ENCODE measurements around the gene TSPOAP1.

Gene TSPOAP1

DNA sequence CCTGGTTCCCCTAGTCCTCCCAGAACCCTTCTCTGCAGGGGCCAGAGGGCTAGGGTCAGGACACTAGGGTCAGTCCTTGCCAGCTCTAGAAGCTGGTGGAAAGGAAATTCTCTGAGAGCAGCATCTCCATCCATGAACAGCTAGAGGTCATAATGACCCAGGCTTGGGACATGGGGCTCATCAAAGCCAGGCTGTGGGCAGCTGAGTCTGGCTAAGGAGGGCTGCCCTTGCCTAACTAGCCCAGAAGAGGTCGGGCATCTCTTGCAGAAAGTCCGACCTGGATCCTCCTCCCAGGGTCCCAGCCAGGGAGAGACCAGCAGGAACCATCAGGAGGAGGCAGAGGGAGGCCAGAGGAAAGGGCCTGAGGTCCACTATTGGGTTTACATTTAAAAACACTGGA lies 52.2 kb downstream of the TSPOAP1 start:
- DNase-seq: no peak

DNA sequence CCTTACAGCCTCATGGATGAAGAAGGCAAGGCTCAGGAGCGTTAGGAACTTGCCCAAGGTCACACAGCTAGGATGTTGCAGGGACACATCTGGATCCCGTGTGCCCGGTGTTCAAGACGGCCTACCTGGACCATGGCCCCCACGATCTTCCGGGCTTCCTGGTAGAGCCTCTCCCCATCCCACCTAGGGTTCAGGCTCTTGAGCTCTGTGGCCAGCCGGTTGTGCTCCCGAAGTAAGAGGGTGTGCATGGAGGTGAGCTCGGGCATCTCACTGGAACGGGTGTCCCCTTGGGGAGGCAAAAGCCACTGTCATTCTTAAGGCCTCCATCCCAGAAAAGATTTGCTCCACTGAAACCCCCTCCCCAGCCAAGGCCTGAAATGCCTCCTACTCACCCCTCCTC lies 53.2 kb downstream of the TSPOAP1 start:
- no peak for DNase-seq

DNA sequence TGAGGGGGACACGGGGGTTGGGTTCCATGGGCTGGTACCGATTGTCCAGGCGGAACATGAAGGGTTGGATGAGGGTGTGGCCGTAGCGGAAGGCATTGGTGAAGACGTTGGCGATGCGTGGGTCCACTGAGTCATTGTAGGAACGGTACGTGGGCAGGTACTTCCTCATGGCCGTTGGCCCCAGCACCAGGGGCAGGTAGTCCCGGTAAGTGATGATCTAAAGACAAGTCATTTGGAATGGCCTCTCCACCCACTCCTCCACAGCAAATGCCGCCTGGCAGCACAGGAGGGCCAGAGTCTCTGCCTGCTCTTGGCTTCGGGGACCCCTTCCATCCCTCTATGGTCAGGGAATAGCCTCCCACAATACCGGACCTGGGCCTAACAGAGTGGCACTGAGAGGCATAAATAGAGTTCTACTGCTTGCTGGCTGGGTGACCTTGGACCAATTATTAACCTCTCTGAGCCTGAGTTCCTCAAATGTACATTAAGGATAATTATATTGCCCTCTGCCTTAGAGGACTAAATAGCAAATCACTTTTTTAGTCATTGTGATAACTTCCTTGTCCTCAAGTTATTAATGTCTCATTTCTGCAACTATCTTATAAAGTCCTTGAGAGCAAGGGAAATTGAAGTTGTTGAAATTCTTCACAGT lies 55.0 kb downstream of the TSPOAP1 start:
- DNase-seq: no peak

DNA sequence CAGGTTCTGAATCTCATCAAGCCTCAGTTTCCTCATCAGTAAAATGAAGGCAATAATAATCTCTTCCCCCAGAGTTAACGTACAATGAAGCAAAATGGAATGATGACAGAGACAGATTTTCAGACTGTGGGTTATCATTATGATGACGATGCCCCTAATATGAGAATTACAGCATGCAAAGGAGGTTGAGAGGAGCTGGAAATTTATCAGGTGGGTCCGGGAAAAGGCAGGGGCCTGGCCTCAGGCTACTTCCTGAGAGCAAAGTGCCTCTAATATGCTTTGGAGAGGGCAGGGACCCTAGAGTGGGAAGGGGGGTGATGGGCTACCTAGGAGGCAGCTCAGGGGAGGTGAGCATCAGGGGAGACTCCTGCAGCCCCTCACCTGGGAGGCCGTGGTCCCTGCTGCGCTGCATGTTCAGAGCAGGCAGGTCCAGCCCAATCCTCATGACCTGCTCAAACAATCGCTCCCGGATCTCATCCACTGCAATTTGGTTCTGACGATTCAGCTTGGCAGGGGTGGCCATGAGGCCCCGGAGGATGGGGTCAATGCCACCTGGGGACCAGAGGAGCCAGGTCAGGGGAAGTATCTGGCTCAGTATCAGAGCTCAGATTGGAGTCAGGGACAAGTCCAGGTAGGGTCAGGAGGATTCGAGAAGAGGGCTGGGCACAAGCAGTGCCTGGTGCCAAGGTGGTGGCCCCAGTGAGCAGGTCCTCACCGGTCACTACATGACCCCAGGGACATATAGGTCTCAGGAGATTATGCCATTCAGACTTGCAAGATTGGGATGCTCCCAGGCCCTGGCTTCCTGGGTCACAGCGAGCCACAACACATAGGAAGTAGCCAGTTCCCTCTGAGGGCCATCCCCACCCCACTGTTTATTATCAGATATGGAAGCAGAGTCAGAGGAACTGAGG lies 56.0 kb downstream of the TSPOAP1 start:
- no peak for DNase-seq

DNA sequence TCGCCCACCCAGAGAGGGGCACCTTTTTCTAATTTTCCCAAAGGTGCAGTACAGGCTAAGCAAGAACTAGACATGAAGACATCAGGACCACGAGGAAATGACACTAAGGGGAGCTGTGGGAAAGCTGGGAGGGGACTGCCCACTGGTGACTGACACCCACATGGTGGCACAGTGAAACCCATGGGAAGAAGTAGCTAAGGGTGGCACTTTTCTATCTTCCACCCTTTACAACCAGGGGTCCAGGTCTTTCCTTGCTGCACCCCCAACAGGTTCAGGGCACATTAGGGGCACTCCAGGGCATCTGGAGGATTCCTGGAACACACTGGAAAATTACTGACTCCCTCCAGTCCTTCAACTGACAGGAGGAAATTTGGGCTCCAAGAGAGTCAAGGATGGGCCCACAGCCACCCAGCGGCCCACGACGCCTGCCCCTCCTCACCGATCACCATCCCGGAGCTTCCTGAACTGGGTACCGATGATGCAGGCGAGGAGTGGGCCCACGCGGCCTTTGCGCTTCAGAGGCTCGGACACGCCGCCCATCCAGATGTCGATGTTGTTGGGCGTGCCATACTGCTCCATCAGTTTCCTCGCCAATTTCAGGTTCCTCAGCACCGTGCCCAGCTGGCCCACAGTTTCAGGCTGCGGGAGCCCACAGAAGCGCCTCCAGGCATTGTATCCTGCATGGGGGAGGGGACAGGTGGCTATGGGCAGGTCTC lies 57.2 kb downstream of the TSPOAP1 start:
- no peak for DNase-seq

DNA sequence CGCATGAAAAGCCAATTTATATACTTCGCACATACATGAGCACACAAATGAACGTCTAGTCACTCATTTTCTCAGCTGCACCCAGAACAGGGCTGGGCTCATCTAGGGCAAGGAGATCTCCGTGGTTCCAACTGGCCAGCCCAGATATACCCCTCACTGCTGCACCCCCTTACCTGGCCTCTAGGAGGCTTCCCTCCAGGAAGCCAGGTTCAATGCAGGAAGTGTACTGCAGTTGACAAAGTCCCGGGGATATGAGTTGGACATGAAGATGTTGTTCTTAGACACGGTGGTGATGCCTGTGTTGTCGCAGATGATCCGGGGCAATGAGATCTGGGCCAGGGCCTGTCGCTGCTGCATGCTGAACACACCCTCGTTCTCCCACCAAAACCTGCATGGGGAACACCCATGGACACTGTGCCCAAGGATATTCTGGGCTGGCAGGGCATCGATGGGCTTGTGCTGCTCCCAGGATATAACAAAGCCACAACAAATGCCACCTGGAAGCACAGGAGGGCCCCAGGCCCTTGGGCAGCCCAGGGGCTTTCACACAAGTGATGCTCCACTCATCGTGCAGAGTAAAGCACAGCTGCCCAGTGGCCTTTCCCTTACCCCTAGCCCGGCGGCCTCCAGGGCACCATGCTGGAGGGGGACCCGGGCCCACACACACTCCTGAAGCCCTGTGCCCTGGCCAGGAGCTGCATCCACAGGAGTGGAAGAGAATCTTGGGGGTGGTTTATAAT lies 57.9 kb downstream of the TSPOAP1 start:
- DNase-seq: no peak

DNA sequence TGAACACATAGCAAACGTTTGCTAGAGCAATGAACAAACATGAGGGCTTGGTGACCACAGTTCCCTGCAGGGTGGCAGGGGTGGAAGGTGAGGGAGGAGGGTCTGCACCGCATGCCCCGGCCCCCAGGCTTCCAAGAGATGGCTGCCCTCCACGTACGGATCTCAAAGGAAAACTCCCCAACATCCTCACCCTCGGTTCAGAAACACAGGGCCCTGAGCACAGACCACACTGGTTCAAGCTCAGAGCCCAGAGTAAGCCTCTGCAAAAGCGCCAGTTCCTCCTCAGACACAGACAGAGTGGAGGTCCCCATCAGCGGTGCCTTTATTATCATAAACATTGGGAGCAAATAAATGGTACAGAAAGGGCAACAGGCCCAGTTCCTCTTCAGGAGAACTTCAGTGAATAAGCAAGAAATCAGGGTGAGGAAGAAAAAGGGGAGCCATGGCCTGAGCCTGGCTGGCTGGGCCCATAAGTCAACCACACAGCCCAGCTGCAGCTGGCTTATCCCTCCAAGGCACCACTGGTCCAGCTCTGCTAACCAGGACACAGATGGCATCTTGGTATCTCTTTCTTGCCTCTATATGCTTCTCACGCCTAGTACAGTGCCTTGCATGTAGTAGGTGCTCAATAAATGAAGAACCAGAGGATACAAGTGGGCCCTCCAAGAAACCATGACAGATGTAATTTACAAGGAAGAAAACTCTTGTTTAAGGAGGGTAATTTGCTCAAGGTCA lies 58.9 kb downstream of the TSPOAP1 start:
- DNase-seq: no peak

DNA sequence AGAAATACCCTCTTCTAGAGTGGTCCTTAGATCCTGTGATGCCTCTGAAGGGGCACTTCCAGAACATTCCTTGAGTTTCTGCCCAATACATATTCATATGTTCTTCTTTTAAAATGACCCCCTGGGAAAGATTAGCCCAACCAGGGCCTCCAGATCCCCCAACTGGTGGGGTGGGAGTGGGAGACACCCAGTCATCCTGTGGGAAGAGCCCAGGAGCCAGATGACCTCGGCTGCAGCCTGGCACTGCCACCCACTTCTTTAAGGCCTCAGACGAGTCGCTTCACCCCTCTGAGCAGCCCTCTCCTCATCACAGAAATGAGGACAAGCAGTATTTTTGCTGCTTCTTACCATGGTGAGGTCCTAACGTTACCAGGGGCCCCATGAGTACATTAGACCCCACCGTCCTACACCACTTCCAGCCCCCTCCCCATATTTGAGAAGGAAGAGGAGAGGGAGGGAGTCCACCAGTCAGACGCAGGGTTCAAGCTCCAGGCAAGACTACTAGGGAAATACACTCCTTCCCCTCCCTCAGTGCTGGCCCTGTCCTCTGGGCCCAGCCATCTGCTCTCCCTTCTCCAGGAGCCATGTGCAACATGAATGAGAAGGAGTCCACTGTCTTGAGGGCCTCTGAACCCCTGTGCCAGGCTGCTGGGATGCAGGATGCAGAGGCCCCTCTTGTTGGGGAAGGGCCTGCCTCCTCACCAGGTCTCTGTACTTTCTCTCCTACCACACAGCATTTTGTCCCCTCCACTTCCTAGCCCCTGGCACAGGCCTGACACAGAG lies 59.6 kb downstream of the TSPOAP1 start:
- DNase-seq: no peak

DNA sequence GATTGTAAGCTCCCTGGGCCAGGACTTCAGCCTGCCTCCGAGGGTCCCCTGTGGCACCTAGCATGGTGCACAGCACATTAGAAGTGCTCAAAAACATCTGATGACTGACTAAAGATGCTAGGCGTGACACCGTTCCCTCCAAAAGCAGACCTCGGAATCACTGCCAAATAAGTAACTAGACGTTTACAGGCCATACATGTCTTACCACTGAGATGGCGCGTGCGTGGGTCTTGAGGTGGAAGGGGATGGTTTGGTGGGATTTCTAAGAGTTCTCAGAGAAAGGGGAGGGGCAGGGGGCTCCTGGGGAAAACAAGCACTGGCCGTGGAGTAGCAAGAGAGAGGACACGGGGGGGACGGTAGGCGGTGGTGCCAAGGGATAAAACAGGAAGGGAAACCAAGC lies 60.3 kb downstream of the TSPOAP1 start:
- no peak for DNase-seq

DNA sequence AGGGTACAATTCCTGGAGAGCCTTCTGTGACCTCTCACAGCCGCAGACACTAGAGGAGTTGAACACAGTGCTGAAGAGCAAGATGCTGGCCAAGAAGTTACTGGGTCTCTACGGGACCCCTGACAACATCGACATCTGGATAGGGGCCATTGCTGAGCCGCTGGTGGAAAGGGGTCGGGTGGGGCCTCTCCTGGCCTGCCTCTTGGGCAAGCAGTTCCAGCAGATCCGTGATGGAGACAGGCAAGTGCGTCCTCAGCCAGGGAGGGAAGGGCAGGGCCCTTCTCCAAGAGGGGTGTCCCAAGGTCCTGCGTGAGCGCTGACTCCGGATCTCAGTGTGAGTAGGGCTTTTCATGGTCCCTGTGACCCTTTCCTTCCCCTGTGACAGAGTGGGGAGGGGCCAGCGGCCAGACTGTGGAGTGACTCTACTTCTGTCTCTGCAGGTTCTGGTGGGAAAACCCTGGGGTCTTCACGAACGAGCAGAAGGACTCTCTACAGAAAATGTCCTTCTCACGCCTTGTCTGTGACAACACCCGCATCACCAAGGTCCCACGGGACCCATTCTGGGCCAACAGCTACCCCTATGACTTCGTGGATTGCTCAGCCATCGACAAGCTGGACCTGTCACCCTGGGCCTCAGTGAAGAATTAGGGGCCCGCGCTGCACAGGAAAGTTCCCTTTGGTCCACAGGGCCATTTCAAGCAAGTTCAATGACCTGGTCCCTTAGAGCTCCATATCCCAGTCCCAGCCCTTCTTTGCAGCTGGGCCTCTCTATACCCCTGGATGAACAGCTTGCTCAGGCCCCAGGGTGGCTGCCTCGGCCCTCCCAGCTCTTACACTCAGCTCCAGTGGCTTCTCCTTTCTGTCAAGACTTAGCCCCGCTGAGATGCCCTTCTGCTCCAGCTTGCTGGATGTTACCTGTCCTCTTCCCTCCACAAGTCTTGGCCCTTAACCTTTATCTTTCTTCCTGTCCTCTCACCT lies 61.0 kb downstream of the TSPOAP1 start:
- DNase-seq: no peak

DNA sequence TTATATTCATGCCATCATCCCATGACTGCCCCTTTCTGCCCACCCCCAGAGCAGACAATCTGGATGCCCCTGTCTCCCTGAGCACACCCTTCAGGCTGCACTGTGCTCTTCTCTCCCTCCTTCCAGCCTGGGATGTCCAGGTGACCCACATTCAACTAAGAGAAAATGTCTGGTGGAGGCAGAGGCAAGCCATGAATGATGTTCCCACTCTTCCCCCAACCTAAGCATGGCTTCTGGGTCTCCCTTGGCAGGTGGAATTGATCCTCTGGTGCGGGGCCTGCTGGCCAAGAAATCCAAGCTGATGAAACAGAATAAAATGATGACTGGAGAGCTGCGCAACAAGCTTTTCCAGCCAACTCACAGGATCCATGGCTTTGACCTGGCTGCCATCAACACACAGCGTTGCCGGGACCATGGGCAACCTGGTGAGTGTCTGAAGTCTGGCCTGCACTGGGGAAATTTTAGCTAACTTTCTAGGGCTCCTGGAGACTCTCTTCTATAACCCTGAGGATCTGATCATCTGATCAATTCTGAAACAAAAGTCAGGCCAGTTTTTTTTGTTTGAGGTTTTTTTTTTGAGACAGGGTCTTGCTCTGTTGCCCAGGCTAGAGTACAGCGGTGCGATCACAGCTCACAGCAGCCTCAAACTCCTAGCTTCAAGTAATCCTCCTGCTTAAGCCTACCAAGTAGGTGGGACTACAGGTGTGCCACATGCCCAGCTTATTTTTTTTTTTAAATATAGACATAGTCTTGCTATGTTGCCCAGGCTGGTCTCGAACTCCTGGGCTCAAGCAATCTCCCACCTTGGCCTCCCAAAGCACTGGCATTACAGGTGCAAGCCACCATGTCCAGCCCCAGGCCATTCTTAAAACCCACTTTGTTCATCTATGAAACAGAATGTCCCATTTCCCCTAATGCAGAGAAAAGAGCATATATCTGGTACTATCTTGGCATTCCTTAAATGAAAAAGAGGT lies 62.4 kb downstream of the TSPOAP1 start:
- DNase-seq: no peak

DNA sequence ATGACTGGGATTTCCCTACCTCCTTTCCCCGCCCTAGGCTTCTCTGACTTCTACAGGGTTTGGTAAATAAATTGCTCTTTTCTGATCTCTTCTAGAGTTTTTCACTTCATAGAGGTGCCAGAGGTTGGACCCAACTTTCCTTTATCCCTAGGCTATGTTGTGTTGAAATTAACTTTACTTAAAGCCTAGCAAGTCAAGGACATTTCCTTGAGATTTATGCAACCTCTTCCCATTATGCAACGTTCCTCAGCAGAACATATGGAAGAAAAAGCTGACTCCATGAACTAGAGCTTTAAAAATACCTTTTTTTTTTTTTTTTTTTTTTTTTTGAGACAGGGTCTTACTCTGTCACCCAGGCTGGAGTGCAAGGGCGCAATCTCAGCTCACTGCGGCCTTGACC lies 63.3 kb downstream of the TSPOAP1 start:
- no peak for DNase-seq

DNA sequence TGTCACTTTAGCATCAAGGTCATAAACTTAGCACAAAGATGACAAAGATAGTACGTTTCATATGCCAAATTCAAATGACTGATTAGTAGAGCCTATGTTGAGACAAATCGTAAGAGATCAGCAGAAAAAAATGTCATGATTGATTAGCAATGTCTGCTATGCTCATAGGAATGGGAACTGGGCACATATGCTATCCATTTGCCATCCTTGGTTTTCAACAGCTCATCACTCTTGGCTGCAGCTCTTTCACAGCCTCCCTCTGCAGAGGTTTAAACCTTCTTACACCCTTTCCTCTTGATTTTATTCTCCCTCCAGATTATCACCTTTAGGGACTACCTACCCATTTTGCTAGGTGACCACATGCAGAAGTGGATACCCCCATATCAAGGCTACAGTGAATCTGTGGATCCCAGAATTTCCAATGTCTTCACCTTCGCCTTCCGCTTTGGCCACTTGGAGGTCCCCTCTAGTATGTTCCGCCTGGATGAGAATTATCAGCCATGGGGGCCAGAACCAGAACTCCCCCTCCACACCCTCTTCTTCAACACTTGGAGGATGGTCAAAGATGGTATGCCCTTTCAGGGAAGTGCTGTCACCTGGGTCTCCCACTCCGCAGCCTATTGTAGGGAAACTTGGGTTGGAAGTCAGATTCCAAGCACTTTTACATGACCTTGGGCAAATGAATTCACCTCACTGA lies 64.0 kb downstream of the TSPOAP1 start:
- no peak for DNase-seq

DNA sequence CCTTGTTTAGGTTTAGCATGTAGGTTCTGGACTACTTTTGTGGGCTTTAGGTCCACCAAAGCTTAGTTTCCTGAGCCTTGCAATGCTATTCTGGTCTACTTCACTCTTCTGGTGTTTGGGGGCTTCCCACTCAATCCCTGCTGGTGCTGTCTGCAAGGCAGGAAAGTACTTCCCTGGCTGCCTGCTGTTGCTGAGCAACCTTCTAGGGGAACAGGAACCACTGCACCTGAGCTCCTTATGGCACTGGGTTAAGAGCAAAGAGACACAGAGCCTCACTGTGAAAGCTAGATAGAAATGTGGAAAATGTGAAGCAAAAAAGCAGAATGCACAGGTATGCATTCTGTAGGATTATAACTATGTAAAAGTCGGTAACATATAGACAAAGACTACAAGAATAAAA lies 64.8 kb downstream of the TSPOAP1 start:
- DNase-seq: no peak

DNA sequence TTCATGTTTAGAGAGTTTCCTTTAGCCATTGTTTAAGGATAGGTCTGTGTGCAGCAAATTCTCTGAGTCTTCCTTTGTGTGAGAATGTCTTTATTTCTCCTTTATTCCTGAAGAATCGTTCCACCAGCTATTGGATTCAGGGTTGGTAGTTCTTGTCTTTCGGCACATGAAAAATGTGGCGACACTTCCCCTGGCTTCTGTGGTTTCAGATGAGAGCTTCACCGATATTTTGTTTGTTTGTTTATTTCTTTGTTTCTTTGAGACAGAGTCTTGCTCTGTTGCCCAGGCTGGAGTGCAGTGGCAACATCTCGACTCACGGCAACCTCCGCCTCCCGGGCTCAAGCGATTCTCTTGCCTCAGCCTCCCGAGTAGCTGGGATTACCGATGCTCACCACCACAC lies 66.4 kb downstream of the TSPOAP1 start:
- DNase-seq: no peak

DNA sequence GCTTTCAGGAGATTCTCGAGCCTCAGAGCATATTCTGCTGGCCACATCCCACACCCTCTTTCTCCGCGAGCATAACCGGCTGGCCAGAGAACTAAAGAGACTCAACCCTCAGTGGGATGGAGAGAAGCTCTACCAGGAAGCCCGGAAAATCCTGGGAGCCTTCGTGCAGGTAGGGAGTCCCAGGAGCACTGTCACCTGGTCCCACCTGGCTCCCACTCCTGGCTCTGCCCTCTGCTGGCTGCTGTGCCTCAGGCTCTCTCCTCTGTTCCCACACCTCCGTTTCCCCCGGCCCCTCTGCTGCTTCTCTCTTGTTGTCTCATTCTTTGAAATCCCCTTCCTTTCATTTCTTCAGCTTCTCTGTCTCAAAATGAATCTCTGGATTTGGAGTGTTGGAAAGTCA lies 73.8 kb downstream of the TSPOAP1 start:
- DNase-seq: no peak

DNA sequence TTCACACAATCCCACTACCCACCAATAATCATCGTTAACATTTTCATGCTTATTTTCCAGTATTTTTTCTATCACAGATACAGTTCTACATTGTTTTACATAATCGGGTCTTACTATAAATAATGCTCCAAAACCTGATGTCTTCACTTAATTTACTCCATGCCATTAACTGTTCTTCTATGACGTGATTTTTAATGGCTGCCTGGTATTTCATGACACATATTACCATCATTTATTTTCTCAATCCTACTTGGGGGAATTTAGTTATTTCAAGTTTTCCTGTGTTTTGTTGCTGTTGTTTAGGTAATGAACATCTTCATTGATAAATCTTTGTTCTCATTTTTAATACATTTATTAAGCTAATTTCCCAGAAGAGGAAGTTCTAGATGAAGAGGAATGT lies 75.5 kb downstream of the TSPOAP1 start:
- DNase-seq: no peak

DNA sequence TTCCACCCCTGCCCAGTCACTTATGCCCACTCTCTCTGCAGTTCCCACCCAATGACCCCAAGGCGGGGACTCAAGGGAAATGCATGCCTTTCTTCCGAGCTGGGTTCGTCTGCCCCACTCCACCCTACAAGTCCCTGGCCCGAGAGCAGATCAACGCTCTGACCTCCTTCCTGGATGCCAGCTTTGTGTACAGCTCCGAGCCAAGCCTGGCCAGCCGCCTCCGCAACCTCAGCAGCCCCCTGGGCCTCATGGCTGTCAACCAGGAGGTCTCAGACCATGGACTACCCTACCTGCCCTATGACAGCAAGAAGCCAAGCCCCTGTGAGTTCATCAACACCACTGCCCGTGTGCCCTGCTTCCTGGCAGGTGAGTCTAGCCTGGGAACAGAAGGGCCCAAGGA lies 76.5 kb downstream of the TSPOAP1 start:
- DNase-seq: no peak
